ENCODE results near the gene FAM181B. TPM values are rescaled to one million over a fixed set of nuclear protein-coding genes. Genes with fewer than 3 reads are reported as not detected.

FAM181B gene
- total RNA-seq, 2 experiments from 2014 or later, result 0.08 to 0.11 TPM

DNA sequence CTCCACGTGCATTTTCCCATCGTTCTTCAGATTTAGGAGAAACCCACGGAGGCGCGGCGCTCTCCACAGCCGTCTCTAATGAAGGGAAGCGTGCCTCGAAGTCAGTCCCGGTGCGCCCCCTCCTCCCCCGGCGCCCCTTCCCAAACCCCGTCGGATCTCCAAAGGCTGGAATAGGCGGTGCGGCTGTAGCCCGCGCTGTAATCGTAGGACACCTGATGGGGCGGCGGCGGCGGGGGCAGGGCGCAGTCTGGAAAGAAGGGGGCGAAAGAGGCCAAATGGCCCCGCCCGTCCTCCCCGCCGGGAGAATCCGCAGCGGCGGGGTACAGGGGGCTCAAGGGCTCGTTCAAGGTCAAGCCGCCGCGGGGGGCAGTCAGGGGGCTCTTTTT is 1.3 kb downstream of the FAM181B start:
- Histone ChIP-seq H3K4me3 (ENCODE audit: low read length) (peak overlapping the region; percentile 16), H3K27me3 (ENCODE audit: control insufficient read depth in 1 of 2, insufficient read depth in 2 of 2, low read length in 2 of 2) (peaks cover 38 to 42% of the 10 kb centered on the region in 2 experiments), H3K9me3 (ENCODE audit: control insufficient read depth in 1 of 2, insufficient read depth in 1 of 2, low read length in 2 of 2) (peaks cover 0 to 16% of the 10 kb centered on the region in 2 experiments), H3K27ac (ENCODE audit: low read depth in 1 of 2, low read length in 2 of 2) (no peak overlapping the region), H3K36me3 (ENCODE audit: insufficient read depth, low read length) (no peaks in the 10 kb centered on the region), H3K4me1 (ENCODE audit: insufficient read depth, low read length) (peaks cover 15% of the 10 kb centered on the region)
- DNase-seq (peak in 1 of 14 experiments; percentile 5), ATAC-seq (ENCODE audit: poor library complexity) (no peak)
- TF ChIP-seq, protein P1, sequence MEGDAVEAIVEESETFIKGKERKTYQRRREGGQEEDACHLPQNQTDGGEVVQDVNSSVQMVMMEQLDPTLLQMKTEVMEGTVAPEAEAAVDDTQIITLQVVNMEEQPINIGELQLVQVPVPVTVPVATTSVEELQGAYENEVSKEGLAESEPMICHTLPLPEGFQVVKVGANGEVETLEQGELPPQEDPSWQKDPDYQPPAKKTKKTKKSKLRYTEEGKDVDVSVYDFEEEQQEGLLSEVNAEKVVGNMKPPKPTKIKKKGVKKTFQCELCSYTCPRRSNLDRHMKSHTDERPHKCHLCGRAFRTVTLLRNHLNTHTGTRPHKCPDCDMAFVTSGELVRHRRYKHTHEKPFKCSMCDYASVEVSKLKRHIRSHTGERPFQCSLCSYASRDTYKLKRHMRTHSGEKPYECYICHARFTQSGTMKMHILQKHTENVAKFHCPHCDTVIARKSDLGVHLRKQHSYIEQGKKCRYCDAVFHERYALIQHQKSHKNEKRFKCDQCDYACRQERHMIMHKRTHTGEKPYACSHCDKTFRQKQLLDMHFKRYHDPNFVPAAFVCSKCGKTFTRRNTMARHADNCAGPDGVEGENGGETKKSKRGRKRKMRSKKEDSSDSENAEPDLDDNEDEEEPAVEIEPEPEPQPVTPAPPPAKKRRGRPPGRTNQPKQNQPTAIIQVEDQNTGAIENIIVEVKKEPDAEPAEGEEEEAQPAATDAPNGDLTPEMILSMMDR (IDR thresholded peaks at IDR 0.05), result no peak
- CTCF ChIA-PET, result no interaction called here
- Mint-ChIP-seq H3K4me1 (ENCODE audit: low read depth) (peaks cover 26% of the 10 kb centered on the region), H3K27me3 (peaks cover 81% of the 10 kb centered on the region), H3K4me3 (peak overlapping the region; percentile 72), H3K27ac (no peak overlapping the region), H3K36me3 (ENCODE audit: low read depth) (no peaks in the 10 kb centered on the region), H3K9me3 (no peaks in the 10 kb centered on the region)
- POLR2A ChIA-PET, result interaction anchor here (0.6 to 1.9 kb wide), 3 partner anchors 41 to 232 kb away, joined by 3 to 9 read pairs (median 3); partner anchors contain the start of gene PRCP
- intact Hi-C loops (cut with DNase I, micrococcal nuclease), result no loop called here

DNA sequence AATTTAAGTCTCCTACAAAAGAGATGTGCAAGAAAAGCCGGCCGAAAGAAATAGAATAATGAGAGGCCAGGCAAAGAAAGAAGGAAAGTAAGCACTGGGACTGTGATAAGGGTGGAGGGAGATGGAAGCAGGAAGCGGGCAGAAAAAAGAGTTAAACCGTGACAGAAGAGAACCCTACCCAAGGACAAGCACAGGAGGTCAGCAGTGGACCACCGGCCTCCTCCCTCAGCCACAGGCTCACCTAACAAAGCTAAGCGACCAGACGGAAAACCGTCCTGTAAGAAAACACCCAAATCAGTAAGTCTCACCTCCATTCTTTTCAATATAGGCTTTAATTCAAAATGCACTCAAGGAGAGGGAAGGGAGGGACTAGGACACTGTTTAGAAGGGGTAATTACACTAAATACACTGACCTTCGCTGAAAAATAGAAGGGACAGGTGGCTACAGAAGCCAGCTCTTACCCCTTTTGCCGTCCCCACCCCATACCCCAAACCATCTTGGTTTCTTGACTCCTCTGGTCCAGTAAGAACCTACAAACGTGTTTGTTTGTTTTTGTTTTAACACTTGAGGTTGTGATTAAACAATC is 1.9 kb downstream of the FAM181B start:
- Mint-ChIP-seq H3K27ac (no peak overlapping the region), H3K9me3 (no peaks in the 10 kb centered on the region), H3K4me3 (peak overlapping the region; percentile 72), H3K27me3 (peaks cover 81% of the 10 kb centered on the region), H3K36me3 (ENCODE audit: low read depth) (no peaks in the 10 kb centered on the region), H3K4me1 (ENCODE audit: low read depth) (peaks cover 26% of the 10 kb centered on the region)
- H3K36me3 ChIP-seq (ENCODE audit: insufficient read depth, low read length), result no peaks in the 10 kb centered on the region
- H3K27ac ChIP-seq (ENCODE audit: low read depth in 1 of 2, low read length in 2 of 2), result no peak overlapping the region
- ChIA-PET CTCF (no interaction called here), POLR2A (interaction anchor here (0.6 kb wide), 1 partner anchor 232 kb away, joined by 3 read pairs; no protein-coding TSS in a partner anchor)
- H3K4me3 ChIP-seq (ENCODE audit: low read length), result no peak overlapping the region
- ATAC-seq (ENCODE audit: poor library complexity), result no peak
- intact Hi-C loops (cut with DNase I, micrococcal nuclease), result no loop called here
- no peak for DNase-seq
- TF ChIP-seq, protein P1 (IDR thresholded peaks at IDR 0.05), result no peak
- H3K27me3 ChIP-seq (ENCODE audit: control insufficient read depth in 1 of 2, insufficient read depth in 2 of 2, low read length in 2 of 2), result peaks cover 38 to 47% of the 10 kb centered on the region in 2 experiments
- H3K4me1 ChIP-seq (ENCODE audit: insufficient read depth, low read length), result peaks cover 15% of the 10 kb centered on the region
- peaks cover 0 to 16% of the 10 kb centered on the region in 2 experiments for H3K9me3 ChIP-seq (ENCODE audit: control insufficient read depth in 1 of 2, insufficient read depth in 1 of 2, low read length in 2 of 2)

DNA sequence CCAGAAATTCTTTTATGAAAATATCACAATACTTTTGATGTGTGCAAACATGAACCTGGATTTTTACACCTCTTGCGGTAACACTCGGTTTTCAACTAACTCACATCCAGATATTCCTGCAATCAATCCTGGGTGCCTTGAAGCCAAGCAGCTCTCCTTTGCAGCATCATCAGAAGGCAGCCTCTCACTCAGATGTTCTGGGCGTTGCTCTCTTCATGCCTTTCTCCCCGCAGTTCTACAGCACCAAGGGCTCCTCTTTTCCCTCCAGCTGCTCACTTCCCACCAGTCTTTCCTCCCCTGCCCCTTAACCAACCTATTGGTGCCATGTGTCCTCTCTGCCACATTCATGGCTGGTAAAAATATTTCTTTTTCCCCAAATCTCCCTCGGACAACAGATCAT is 2.9 kb downstream of the FAM181B start:
- H3K9me3 Mint-ChIP-seq, result no peaks in the 10 kb centered on the region
- CTCF ChIA-PET, result interaction anchor here (1.5 kb wide), 1 partner anchor 13 kb away, joined by 3 read pairs; no protein-coding TSS in a partner anchor
- POLR2A ChIA-PET, result no interaction called here
- no peak for ATAC-seq (ENCODE audit: poor library complexity)
- peaks cover 79% of the 10 kb centered on the region for H3K27me3 Mint-ChIP-seq
- H3K27ac ChIP-seq (ENCODE audit: low read depth in 1 of 2, low read length in 2 of 2), result no peak overlapping the region
- peak overlapping the region; percentile 26 for H3K4me3 Mint-ChIP-seq
- H3K36me3 Mint-ChIP-seq (ENCODE audit: low read depth), result no peaks in the 10 kb centered on the region
- no peaks in the 10 kb centered on the region for H3K36me3 ChIP-seq (ENCODE audit: insufficient read depth, low read length)
- peaks cover 0 to 16% of the 10 kb centered on the region in 2 experiments for H3K9me3 ChIP-seq (ENCODE audit: control insufficient read depth in 1 of 2, insufficient read depth in 1 of 2, low read length in 2 of 2)
- peaks cover 26% of the 10 kb centered on the region for H3K4me1 Mint-ChIP-seq (ENCODE audit: low read depth)
- intact Hi-C loops (cut with DNase I, micrococcal nuclease), result no loop called here
- no peak overlapping the region for H3K4me3 ChIP-seq (ENCODE audit: low read length)
- no peak for DNase-seq
- H3K27ac Mint-ChIP-seq, result no peak overlapping the region
- peaks cover 15% of the 10 kb centered on the region for H3K4me1 ChIP-seq (ENCODE audit: insufficient read depth, low read length)
- peaks cover 35 to 53% of the 10 kb centered on the region in 2 experiments for H3K27me3 ChIP-seq (ENCODE audit: control insufficient read depth in 1 of 2, insufficient read depth in 2 of 2, low read length in 2 of 2)
- TF ChIP-seq, protein P1 (IDR thresholded peaks at IDR 0.05), result no peak
